Stimulated activated naive B cell treated with anti-CD40 and anti-IgM and Interleukin-4, amounts not matched to agents 10 μg/mL and 1 μg/mL and 100 μg/mL, for 72 hours (primary cell): ENCODE results near the gene GPER1.
"Not testable (repeated sequence)": the region's sequence is repeated elsewhere in the genome, so short reads cannot be mapped to it uniquely, and the experiment has no call there.

ENCODE experiments used
- ATAC-seq, 2 donors: fragments of 150-1000 bp; cut with Tn5 transposase; replicated peaks; 2 replicates each; pipeline ENCODE4 v1.10.0; 2021; ENCODE audit warnings: moderate library complexity in 1 of 2
- DNase-seq: peaks from one replicate; pipeline ENCODE4 v3.0.0; 2021
- H3K27ac Mint-ChIP-seq: one replicate; pipeline ENCODE4 v1.8.0; 2022; ENCODE audit warnings: mild to moderate bottlenecking, mixed read lengths
- H3K27me3 Mint-ChIP-seq, 2 donors: one replicate each; pipeline ENCODE4 v1.8.0; 2022; ENCODE audit warnings: mixed read lengths in 2 of 2
- H3K36me3 Mint-ChIP-seq, 2 donors: one replicate each; pipeline ENCODE4 v1.8.0; 2022; ENCODE audit warnings: mixed read lengths in 2 of 2, mild to moderate bottlenecking in 1 of 2
- H3K4me1 Mint-ChIP-seq, 2 donors: one replicate each; pipeline ENCODE4 v1.8.0; 2022; ENCODE audit warnings: mixed read lengths in 2 of 2, mild to moderate bottlenecking in 1 of 2
- H3K4me3 Mint-ChIP-seq, 2 donors: one replicate each; pipeline ENCODE4 v1.8.0; 2022; ENCODE audit warnings: mild to moderate bottlenecking in 2 of 2, mixed read lengths in 2 of 2, moderate library complexity in 1 of 2
- H3K9me3 Mint-ChIP-seq, 2 donors: one replicate each; pipeline ENCODE4 v1.8.0; 2022; ENCODE audit warnings: mixed read lengths in 2 of 2, mild to moderate bottlenecking in 1 of 2

Gene GPER1

GRCh38 chr7:1127001-1127400 lies 39.1 kb downstream of the GPER1 start:
- no peaks in the 10 kb centered on the region for H3K27me3 Mint-ChIP-seq
- ATAC-seq (no peak), DNase-seq (no peak)
- H3K4me1 Mint-ChIP-seq = peaks cover 8 to 16% of the 10 kb centered on the region in 2 donors
- peaks cover 28 to 42% of the 10 kb centered on the region in 2 donors for H3K36me3 Mint-ChIP-seq
- H3K9me3 Mint-ChIP-seq = peaks cover 0 to 3% of the 10 kb centered on the region in 2 donors
- H3K4me3 Mint-ChIP-seq = no peak overlapping the region
- no peak overlapping the region for H3K27ac Mint-ChIP-seq

- H3K27me3 Mint-ChIP-seq = no peaks in the 10 kb centered on the region
- H3K4me1 Mint-ChIP-seq = peaks cover 4 to 9% of the 10 kb centered on the region in 2 donors
- H3K27ac Mint-ChIP-seq = no peak overlapping the region
- H3K4me3 Mint-ChIP-seq = no peak overlapping the region
- ATAC-seq = no peak
- no peak for DNase-seq
- peaks cover 33 to 45% of the 10 kb centered on the region in 2 donors for H3K36me3 Mint-ChIP-seq
- peaks cover 0 to 3% of the 10 kb centered on the region in 2 donors for H3K9me3 Mint-ChIP-seq
Measured at GRCh38 chr7:1129431-1129830, 41.5 kb downstream of the GPER1 start.

GRCh38 chr7:1130021-1130990 lies 42.4 kb downstream of the GPER1 start:
- DNase-seq = no peak
- peaks cover 4 to 15% of the 10 kb centered on the region in 2 donors for H3K4me1 Mint-ChIP-seq
- H3K36me3 Mint-ChIP-seq = peaks cover 30 to 44% of the 10 kb centered on the region in 2 donors
- no peak overlapping the region for H3K4me3 Mint-ChIP-seq
- no peak for ATAC-seq
- H3K27me3 Mint-ChIP-seq = no peaks in the 10 kb centered on the region
- H3K27ac Mint-ChIP-seq = peak overlapping the region; percentile 56
- peaks cover 0 to 3% of the 10 kb centered on the region in 2 donors for H3K9me3 Mint-ChIP-seq

GRCh38 chr7:1131471-1132265 lies 43.8 kb downstream of the GPER1 start:
- peaks cover 0 to 3% of the 10 kb centered on the region in 2 donors for H3K9me3 Mint-ChIP-seq
- H3K27me3 Mint-ChIP-seq = no peaks in the 10 kb centered on the region
- H3K4me1 Mint-ChIP-seq = peaks cover 5 to 18% of the 10 kb centered on the region in 2 donors
- no peak for DNase-seq
- H3K36me3 Mint-ChIP-seq = peaks cover 27 to 40% of the 10 kb centered on the region in 2 donors
- no peak for ATAC-seq
- H3K4me3 Mint-ChIP-seq = no peak overlapping the region
- H3K27ac Mint-ChIP-seq = no peak overlapping the region

GRCh38 chr7:1134951-1135350 lies 47.0 kb downstream of the GPER1 start:
- H3K27me3 Mint-ChIP-seq = no peaks in the 10 kb centered on the region
- peaks cover 16 to 28% of the 10 kb centered on the region in 2 donors for H3K36me3 Mint-ChIP-seq
- H3K9me3 Mint-ChIP-seq = peaks cover 0 to 3% of the 10 kb centered on the region in 2 donors

GRCh38 chr7:1136841-1137516 lies 49.1 kb downstream of the GPER1 start:
- H3K4me1 Mint-ChIP-seq = peaks cover 22 to 49% of the 10 kb centered on the region in 2 donors
- no peak for DNase-seq
- no peaks in the 10 kb centered on the region for H3K27me3 Mint-ChIP-seq
- peak overlapping the region; percentile 74 to 76 for H3K4me3 Mint-ChIP-seq
- H3K9me3 Mint-ChIP-seq = peaks cover 0 to 6% of the 10 kb centered on the region in 2 donors
- H3K27ac Mint-ChIP-seq = peak overlapping the region; percentile 63
- peaks cover 10 to 26% of the 10 kb centered on the region in 2 donors for H3K36me3 Mint-ChIP-seq
- no peak for ATAC-seq

More at GRCh38 chr7:1134951-1135350, 47.0 kb downstream of the GPER1 start:
- DNase-seq = no peak
- no peak overlapping the region for H3K4me3 Mint-ChIP-seq
- peak overlapping the region; percentile 1 for H3K27ac Mint-ChIP-seq
- no peak for ATAC-seq
- peaks cover 15 to 39% of the 10 kb centered on the region in 2 donors for H3K4me1 Mint-ChIP-seq

GRCh38 chr7:1137517-1138167 lies 49.7 kb downstream of the GPER1 start:
- peaks cover 24 to 47% of the 10 kb centered on the region in 2 donors for H3K4me1 Mint-ChIP-seq
- no peak for DNase-seq
- peak overlapping the region; percentile 89 to 93 for H3K4me3 Mint-ChIP-seq
- H3K36me3 Mint-ChIP-seq = peaks cover 4 to 24% of the 10 kb centered on the region in 2 donors
- no peaks in the 10 kb centered on the region for H3K27me3 Mint-ChIP-seq
- H3K27ac Mint-ChIP-seq = peak overlapping the region; percentile 97
- H3K9me3 Mint-ChIP-seq = peaks cover 0 to 6% of the 10 kb centered on the region in 2 donors
- peak; percentile 64 to 80 for ATAC-seq

- H3K4me1 Mint-ChIP-seq = peaks cover 24 to 45% of the 10 kb centered on the region in 2 donors
- H3K27ac Mint-ChIP-seq = peak overlapping the region; percentile 95
- H3K4me3 Mint-ChIP-seq = no peak overlapping the region
Measured at GRCh38 chr7:1140476-1141104, 52.7 kb downstream of the GPER1 start.

GRCh38 chr7:1141651-1142050 lies 53.7 kb downstream of the GPER1 start:
- ATAC-seq = no peak
- H3K27ac Mint-ChIP-seq = peak overlapping the region; percentile 95
- peaks cover 23 to 42% of the 10 kb centered on the region in 2 donors for H3K4me1 Mint-ChIP-seq
- H3K9me3 Mint-ChIP-seq = peaks cover 0 to 6% of the 10 kb centered on the region in 2 donors
- DNase-seq = no peak
- no peaks in the 10 kb centered on the region for H3K27me3 Mint-ChIP-seq
- no peak overlapping the region for H3K4me3 Mint-ChIP-seq
- peaks cover 0 to 14% of the 10 kb centered on the region in 2 donors for H3K36me3 Mint-ChIP-seq

More at GRCh38 chr7:1140476-1141104, 52.7 kb downstream of the GPER1 start:
- Mint-ChIP-seq H3K9me3 (peaks cover 0 to 6% of the 10 kb centered on the region in 2 donors), H3K27me3 (no peaks in the 10 kb centered on the region), H3K36me3 (peaks cover 0 to 14% of the 10 kb centered on the region in 2 donors)
- ATAC-seq = peak; percentile 48 to 57
- DNase-seq = peak; percentile 61

- H3K36me3 Mint-ChIP-seq = peaks cover 0 to 14% of the 10 kb centered on the region in 2 donors
Measured at GRCh38 chr7:1142051-1142635, 54.2 kb downstream of the GPER1 start.

GRCh38 chr7:1143031-1143430 lies 55.1 kb downstream of the GPER1 start:
- Mint-ChIP-seq H3K36me3 (peaks cover 0 to 14% of the 10 kb centered on the region in 2 donors), H3K4me1 (peaks cover 16 to 34% of the 10 kb centered on the region in 2 donors)
- H3K27me3 Mint-ChIP-seq, ATAC-seq, H3K4me3 Mint-ChIP-seq, DNase-seq, H3K27ac Mint-ChIP-seq, H3K9me3 Mint-ChIP-seq: not testable (repeated sequence)

More at GRCh38 chr7:1142051-1142635, 54.2 kb downstream of the GPER1 start:
- ATAC-seq (no peak), DNase-seq (no peak)
- H3K4me3 Mint-ChIP-seq = no peak overlapping the region
- peaks cover 18 to 37% of the 10 kb centered on the region in 2 donors for H3K4me1 Mint-ChIP-seq
- peak overlapping the region; percentile 95 for H3K27ac Mint-ChIP-seq
- peaks cover 0 to 6% of the 10 kb centered on the region in 2 donors for H3K9me3 Mint-ChIP-seq
- H3K27me3 Mint-ChIP-seq = no peaks in the 10 kb centered on the region
